Central memory CD4-positive, alpha-beta T cell (primary cell): Measurements from ENCODE around the gene MYLK.

Experiments used
- DNase-seq: peaks from one replicate; pipeline ENCODE4 v3.0.0; 2022

Gene MYLK

GRCh38 chr3:123694366-123695087, 189.6 kb downstream of the MYLK start:
- DNase-seq: no peak

DNA sequence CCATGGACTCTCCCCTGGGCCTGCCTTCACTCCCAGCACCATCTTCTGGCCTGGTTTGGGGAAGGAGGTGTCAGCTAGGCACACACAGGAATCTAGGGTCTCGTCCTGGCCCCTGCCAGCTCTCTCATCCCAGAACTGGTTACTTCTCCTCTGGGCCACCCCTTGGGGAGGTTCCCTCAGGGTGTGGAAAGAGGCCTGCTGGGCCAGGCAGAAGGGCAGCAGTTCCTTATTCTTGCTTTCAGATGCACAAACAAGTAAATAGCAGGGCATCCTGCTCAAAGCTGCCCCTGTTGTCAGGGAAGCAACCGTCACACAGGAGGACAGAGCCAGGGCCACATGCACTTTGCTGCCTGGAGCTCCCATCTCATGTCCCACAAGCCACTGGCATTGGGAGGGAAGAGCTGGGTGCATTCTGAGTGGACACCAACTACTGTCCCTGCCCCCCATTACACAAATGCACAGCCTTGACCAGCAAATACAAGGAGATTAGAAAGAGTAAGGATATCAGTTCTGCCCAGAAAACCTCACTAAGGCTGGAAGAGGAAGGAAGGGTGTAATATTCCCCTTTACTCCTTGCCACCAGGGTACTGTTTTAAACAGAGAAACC, 190.4 kb downstream of the MYLK start:
- DNase-seq: no peak

GRCh38 chr3:123692671-123693070, 191.5 kb downstream of the MYLK start:
- DNase-seq: no peak

DNA sequence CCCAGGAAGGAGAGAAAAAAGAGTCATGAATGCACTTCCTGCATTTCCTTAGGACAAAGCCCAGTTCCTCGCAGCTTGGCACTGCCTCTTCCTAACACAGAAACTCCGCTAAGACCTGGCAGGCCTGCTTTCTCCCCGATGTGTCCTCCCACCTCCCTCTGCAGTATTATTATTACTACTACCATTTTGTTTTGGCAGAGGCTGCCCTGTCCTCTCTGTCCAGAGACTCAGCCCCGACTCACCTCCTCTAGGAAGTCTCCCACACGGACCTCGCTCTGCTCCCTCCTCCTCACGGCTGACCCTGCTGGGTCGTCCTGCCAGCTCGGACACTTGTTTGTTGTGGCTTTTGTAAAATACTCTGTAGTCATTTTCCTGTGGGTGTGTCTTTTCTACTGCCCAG, 192.1 kb downstream of the MYLK start:
- DNase-seq: no peak

DNA sequence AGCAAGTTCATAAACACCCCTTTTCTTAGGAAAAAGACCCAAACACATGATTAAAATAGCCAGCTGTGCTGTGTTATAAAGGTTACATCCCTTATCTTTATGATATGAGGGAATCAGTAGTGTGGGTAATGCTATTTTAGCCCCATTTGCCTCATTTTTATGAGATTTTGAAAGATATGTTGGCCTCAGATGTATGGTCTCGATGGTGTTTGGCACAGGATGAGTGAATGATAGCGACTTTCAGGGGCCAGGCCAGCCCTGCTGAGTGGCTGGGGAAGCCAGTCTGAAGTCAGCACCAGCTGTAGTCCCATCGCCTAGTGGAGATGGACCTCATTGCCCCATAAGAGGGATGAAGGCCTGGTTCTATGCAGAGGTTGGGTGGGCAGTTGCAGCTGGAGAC, 194.3 kb downstream of the MYLK start:
- DNase-seq: no peak

DNA sequence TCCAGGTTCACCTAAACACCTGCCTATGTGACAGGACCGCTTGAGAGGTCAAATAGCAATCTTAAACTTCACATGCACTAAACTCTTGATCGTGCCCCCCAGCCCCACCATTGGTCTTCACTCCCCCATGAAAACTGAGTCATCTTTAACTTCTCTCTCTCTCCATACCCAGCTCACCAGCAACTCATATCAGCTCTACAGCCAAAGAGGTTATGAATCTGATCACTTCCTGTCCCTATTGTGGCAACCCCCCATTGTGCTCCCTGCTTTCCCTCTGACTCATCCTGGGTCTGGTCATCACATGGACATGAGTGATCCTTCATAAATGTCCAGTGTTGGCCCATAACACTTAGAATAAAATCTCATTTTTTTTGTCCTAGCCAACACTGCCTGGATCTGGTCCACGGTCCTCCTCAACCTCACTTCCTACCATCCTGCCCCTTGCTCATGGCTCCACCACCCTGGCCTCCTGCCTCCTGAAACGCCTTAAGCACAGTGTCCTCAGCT, 195.8 kb downstream of the MYLK start:
- DNase-seq: no peak

DNA sequence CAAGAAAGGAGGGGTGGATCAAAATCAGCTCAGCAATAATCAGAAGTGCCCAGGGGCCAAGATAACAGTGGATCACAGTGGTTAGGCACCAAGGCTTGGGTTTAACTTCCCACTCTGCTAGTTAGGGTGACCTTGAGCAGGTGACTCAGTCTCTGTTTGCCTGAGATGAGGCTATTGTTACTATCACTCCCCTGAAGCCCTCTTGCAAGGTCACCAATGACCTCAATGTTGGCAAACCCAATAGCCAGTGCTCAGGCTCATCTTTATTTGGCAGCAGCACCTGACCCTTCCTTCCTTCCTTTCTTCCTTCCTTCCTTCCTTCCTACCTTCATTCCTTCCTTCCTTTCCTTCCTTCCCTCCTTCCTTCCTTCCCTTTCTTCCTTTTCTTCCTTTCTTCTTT, 196.8 kb downstream of the MYLK start:
- DNase-seq: no peak

DNA sequence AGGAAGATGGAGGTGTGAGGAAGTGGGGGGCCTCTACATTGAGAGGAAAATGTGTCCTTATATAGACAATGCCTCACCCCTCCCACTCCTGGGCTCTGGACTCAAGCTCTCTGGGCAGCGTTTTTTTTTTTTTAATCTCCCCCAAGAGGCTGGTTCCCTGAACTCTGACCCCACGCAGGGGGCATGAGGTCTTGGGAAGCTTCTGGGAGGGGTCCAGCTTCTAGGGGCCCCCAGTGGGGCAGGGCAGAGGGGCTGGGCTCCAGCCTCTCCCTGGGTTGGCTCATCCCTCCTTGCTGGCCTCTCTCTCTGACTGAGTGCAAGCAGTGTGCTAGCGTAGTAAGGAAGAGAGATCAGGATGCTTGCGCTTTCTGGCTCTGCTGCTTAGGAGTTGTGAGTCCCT, 197.9 kb downstream of the MYLK start:
- no peak for DNase-seq

DNA sequence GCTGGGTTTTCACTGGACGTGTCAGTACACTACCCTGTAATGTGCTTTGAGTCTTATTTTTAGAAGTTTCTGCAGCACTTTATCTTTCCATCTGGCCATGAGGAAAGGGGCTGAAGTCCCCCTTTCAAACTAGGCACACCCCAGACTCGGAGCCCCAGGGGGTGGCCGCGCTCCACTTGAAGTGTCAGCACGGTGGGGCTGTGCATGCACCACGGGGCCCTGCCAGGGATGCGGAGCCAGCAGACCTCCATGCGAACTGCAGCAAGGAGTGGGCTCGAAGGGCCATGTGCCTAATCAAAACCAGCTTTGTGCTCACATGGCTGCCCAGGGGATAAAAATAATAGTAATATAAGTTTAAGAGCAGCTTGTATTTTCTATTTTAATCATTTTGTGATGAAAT, 198.4 kb downstream of the MYLK start:
- DNase-seq: no peak

DNA sequence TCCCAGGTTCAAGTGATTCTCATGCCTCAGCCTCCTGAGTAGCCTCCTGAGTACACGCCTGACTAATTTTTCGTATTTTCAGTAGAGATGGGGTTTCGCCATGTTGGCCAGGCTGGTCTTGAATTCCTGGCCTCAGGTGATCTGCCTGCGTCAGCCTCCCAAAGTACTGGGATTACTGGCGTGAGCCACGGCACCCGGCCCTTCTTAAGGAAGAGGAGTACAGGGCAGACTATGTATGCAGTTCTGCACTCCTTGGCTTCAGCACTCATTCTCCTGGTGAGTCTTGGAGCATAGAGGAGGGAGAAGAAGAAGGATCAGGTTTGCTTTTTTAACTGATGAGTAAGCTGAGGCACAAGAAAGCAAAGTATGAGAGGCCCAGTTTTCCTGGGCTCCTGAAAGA, 199.5 kb downstream of the MYLK start:
- DNase-seq: no peak

DNA sequence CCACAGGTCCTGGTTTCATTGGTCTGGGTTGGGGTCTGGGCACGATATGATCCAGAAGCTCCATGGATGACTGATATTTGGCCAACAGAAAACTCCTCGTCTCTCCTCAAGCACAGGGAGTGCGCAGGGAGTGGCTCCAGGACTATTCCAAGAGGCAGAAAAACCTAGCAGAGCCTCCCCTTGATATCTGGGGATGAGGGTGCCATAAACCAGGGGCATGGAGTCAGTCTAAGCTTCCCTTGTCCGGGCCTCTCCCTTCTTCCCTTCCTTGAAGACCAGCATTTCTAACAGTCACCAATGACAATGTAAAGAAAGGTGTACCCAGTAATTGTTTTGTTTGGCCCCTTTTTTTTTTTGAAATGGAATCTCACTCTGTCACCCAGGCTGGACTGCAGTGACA, 199.9 kb downstream of the MYLK start:
- no peak for DNase-seq

GRCh38 chr3:123683505-123684154, 200.5 kb downstream of the MYLK start:
- DNase-seq: no peak

DNA sequence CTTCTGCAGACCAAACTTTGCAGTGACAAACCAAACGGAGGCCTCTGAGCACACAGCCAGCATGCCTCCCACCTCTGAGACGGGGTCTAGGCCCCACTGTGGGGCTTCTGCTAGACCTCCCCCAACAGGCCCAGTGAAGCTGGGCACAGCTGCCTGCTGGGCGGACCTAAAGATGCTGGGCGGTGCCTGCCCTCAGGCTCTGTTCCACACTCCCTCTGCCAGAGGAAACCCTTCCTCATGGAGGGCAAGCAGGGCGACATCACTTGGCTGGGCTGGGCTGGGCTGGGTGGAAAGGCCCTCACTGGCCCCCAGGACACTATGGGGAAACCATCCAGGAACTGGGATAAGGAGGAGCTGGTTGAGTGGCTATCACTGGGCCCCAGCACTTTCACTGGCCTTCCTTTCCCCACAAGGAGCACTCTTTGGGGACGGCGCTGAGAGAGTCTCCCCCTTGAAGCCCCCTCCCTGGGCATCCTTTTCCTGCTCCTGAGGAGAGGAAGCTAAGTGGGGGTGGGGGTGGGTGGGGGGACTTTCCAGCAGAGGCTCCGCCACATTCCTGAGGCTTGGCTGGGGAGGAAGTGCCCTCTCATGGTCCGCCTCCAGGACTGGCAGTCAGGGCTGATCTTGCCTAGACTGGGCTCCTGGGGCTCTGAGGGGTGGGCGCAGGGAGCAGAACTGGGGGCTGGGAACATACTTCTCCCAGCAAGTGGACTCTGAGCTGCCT, 201.2 kb downstream of the MYLK start:
- no peak for DNase-seq

GRCh38 chr3:123682302-123682701, 201.8 kb downstream of the MYLK start:
- no peak for DNase-seq

DNA sequence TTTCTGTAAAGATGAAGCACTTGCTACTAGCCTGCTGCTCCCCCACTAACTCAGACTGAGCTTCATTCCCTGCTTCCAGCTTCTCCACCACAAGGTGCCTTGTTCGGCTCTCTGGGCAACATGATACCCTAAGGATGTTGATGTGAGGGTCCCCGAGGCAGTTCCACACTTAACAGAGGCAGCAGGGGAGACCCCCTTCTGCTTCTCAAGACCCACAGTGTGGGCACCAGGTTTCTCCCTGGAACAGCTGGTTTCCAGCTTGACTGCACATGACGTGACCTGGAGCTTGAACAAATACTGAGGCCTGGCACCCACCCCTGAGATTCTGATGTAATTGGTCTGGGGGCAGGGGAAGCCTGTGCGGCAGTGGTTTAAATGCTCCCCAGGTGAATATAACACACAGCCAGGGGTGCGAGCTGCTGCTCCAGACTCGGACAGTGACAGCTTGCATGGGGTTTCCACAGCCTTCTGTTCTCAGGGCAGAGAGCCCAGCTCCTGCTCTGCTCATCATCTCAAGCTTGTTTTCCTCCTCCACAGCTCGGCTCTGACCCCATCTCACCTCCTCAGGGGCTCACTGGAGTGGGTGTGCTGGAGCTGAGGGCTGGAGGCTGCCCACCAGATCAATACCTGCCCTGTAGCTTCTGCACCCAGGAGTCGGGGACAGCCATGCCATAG, 204.3 kb downstream of the MYLK start:
- no peak for DNase-seq

GRCh38 chr3:123678108-123678511, 206.0 kb downstream of the MYLK start:
- no peak for DNase-seq

GRCh38 chr3:123672429-123673146, 211.5 kb downstream of the MYLK start:
- DNase-seq: no peak

GRCh38 chr3:123670743-123671142, 213.4 kb downstream of the MYLK start:
- no peak for DNase-seq

GRCh38 chr3:123668906-123669305, 215.2 kb downstream of the MYLK start:
- no peak for DNase-seq

GRCh38 chr3:123667784-123668183, 216.3 kb downstream of the MYLK start:
- no peak for DNase-seq

GRCh38 chr3:123664753-123665152, 219.4 kb downstream of the MYLK start:
- DNase-seq: no peak

DNA sequence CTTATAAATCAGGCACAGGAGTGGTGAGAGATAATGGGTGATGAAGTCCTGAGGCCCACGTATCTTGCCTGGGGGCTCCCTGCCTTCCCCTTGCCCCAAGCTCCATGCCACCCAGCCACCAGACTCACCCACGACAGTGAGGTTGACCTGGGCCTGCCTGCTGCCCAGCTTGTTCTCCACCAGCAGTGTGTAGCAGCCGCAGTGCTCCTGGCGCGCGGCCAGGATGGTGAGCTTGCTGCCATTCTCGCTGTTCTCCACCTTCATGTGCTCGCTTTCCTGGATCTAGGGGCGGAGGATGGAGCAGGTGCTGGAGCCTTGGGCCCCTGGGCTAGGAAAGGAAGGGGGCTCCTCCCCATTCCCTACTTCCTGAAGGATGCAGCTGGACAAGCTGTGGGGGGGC, 220.2 kb downstream of the MYLK start:
- DNase-seq: no peak
